Gastrocnemius medialis (tissue), 4 donors: ENCODE results near the gene SUN1. TPM values are rescaled to one million over a fixed set of nuclear protein-coding genes. Genes with fewer than 3 reads are reported as not detected.

Source experiments
- ATAC-seq, 2 donors: fragments of 150-250 bp; one replicate each; pipeline ENCODE4 v1.9.1; 2016
- DNase-seq, 2 donors: peaks; one replicate each; pipeline ENCODE4 v3.0.0-alpha.2; 2019
- H3K27ac ChIP-seq, 4 donors: fragments of 200-600 bp; sonication (generic); 1 replicate in 1 of 4; 2 replicates in 3 of 4; pipeline ENCODE4 v1.5.1; 2016 to 2018; ENCODE audit warnings: mild to moderate bottlenecking in 2 of 4, moderate library complexity in 1 of 4
- H3K27me3 ChIP-seq, 3 donors: fragments of 200-600 bp; sonication (generic) in 2 of 3; 1 replicate in 1 of 3; 2 replicates in 2 of 3; pipeline versions ENCODE4 v1.5.1 to v1.6.0; 2016 to 2019; ENCODE audit warnings: mild to moderate bottlenecking in 1 of 3, moderate library complexity in 1 of 3
- H3K36me3 ChIP-seq, 2 donors: fragments of 200-600 bp; sonication (generic) in 1 of 2; one replicate each; pipeline ENCODE4 v1.5.1; 2017 to 2018
- H3K4me1 ChIP-seq, 2 donors: fragments of 200-600 bp; sonication (generic) in 1 of 2; one replicate each; pipeline ENCODE4 v1.5.1; 2016 to 2017; ENCODE audit warnings: mild to moderate bottlenecking in 2 of 2
- H3K4me3 ChIP-seq, 4 donors: fragments of 200-600 bp; sonication (generic) in 3 of 4; 1 replicate in 1 of 4; 2 replicates in 3 of 4; pipeline ENCODE4 v1.5.1; 2016 to 2019; ENCODE audit warnings: mild to moderate bottlenecking in 2 of 4
- H3K9me3 ChIP-seq, 3 donors: fragments of 200-600 bp; sonication (generic) in 2 of 3; 1 replicate in 1 of 3; 2 replicates in 2 of 3; pipeline ENCODE4 v1.5.1; 2016 to 2019
- CTCF ChIP-seq, 5 experiments: fragments of 450-650 bp in 3 of 5; fragments of 200-600 bp in 2 of 5; sonication (generic) in 2 of 5; IDR thresholded peaks in 4 of 5; conservative IDR thresholded peaks in 1 of 5; 1 replicate in 4 of 5; 2 replicates in 1 of 5; pipeline ENCODE4 v1.5.1; 2016 to 2019; ENCODE audit warnings: antibody characterized with exemption in 5 of 5, mild to moderate bottlenecking in 3 of 5, moderate library complexity in 3 of 5
- POLR2A ChIP-seq, 2 donors: fragments of 450-650 bp; IDR thresholded peaks; one replicate each; pipeline ENCODE4 v1.6.1; 2017; ENCODE audit warnings: antibody characterized with exemption in 2 of 2, mild to moderate bottlenecking in 2 of 2, moderate library complexity in 2 of 2
- in situ Hi-C, 4 donors: fragments of 200-750 bp; cut with MboI; loops; one replicate each; pipeline versions ENCODE4 v1.15.0 to v1.8.0; 2017; ENCODE audit warnings: low sequenced_read_pairs in 4 of 4
- intact Hi-C: fragments of 100-400 bp; cut with DNase I; formaldehyde crosslinking; loops from one replicate; pipeline ENCODE4 v1.15.1; 2023; ENCODE audit warnings: low total_unique reads
- total RNA-seq, 4 donors: library from RNA; depleted of rRNA; stranded (reverse); fragments of >200 nt; gene quantifications; one replicate each; pipeline versions ENCODE4 v1.1.0 to v1.2.3, GENCODE V29; 2016

The SUN1 gene
- total RNA-seq, 4 donors from 2014 or later = 112 to 154 (median 132) TPM

GRCh38 chr7:874031-874749 lies 41.9 kb downstream of the SUN1 start:
- H3K4me3 ChIP-seq = no peak overlapping the region
- no peak for TF ChIP-seq CTCF (IDR thresholded peaks at IDR 0.05 in 4 of 5, conservative IDR thresholded peaks at IDR 0.05 in 1 of 5)
- TF ChIP-seq POLR2A (IDR thresholded peaks at IDR 0.05) = no peak
- H3K36me3 ChIP-seq = peaks cover 0 to 29% of the 10 kb centered on the region in 2 donors
- in situ Hi-C loops = loop anchor here in 3 of 4 donors (5.0 to 10.0 kb wide), 3 partner anchors 49 to 89 kb away; no protein-coding TSS in a partner anchor
- H3K27ac ChIP-seq = peak overlapping the region; percentile 65 to 96 (median 93)
- H3K4me1 ChIP-seq = peaks cover 39 to 40% of the 10 kb centered on the region in 2 donors
- H3K9me3 ChIP-seq = no peaks in the 10 kb centered on the region
- no peaks in the 10 kb centered on the region for H3K27me3 ChIP-seq
- intact Hi-C loops = loop anchor here (10.0 kb wide), 2 partner anchors 269 to 549 kb away; no protein-coding TSS in a partner anchor
- DNase-seq (no peak), ATAC-seq (no peak)

GRCh38 chr7:875051-875450 lies 42.8 kb downstream of the SUN1 start:
- Histone ChIP-seq H3K27ac (peak overlapping the region; percentile 89 to 96 (median 93)), H3K36me3 (peaks cover 0 to 22% of the 10 kb centered on the region in 2 donors)

GRCh38 chr7:875476-876076 lies 43.3 kb downstream of the SUN1 start:
- no peaks in the 10 kb centered on the region for H3K27me3 ChIP-seq
- TF ChIP-seq CTCF (IDR thresholded peaks at IDR 0.05 in 4 of 5, conservative IDR thresholded peaks at IDR 0.05 in 1 of 5) (no peak), POLR2A (IDR thresholded peaks at IDR 0.05) (no peak)
- ATAC-seq (no peak), DNase-seq (peak in 1 of 2 donors; percentile 42)
- peak overlapping the region; percentile 55 to 65 (median 60) for H3K4me3 ChIP-seq
- no peaks in the 10 kb centered on the region for H3K9me3 ChIP-seq
- in situ Hi-C loops = loop anchor here in 3 of 4 donors (10.0 kb wide), 2 partner anchors 51 to 91 kb away; no protein-coding TSS in a partner anchor
- peak overlapping the region; percentile 89 to 96 (median 93) for H3K27ac ChIP-seq
- peaks cover 0 to 17% of the 10 kb centered on the region in 2 donors for H3K36me3 ChIP-seq
- intact Hi-C loops = loop anchor here (1.0 to 10.0 kb wide), 6 partner anchors 62 to 683 kb away; partner anchors contain the start of genes FAM20C and GPR146
- peaks cover 53 to 54% of the 10 kb centered on the region in 2 donors for H3K4me1 ChIP-seq

More at GRCh38 chr7:875051-875450, 42.8 kb downstream of the SUN1 start:
- no peaks in the 10 kb centered on the region for H3K27me3 ChIP-seq
- H3K4me1 ChIP-seq = peaks cover 48% of the 10 kb centered on the region in 2 donors
- ATAC-seq (no peak), DNase-seq (no peak)
- intact Hi-C loops = loop anchor here (5.0 to 10.0 kb wide), 5 partner anchors 152 to 683 kb away; partner anchors contain the start of genes FAM20C and GPR146
- in situ Hi-C loops = loop anchor here in 3 of 4 donors (10.0 kb wide), 2 partner anchors 50 to 90 kb away; no protein-coding TSS in a partner anchor
- H3K4me3 ChIP-seq = no peak overlapping the region
- TF ChIP-seq CTCF (IDR thresholded peaks at IDR 0.05 in 4 of 5, conservative IDR thresholded peaks at IDR 0.05 in 1 of 5) = no peak
- H3K9me3 ChIP-seq = no peaks in the 10 kb centered on the region

- intact Hi-C loops = loop anchor here (1.0 to 10.0 kb wide), 6 partner anchors 63 to 684 kb away; partner anchors contain the start of genes FAM20C and GPR146
- Histone ChIP-seq H3K4me1 (peaks cover 61% of the 10 kb centered on the region in 2 donors), H3K27ac (peak within 1 kb of the TSS; percentile 94 to 97 (median 96)), H3K36me3 (peaks cover 0 to 13% of the 10 kb centered on the region in 2 donors), H3K4me3 (peak within 1 kb of the TSS; percentile 80 to 91 (median 86)), H3K9me3 (no peaks in the 10 kb centered on the region), H3K27me3 (no peaks in the 10 kb centered on the region)
- ATAC-seq (peak; percentile 67), DNase-seq (peak; percentile 96 to 98)
- in situ Hi-C loops = loop anchor here in 3 of 4 donors (10.0 kb wide), 2 partner anchors 52 to 92 kb away; no protein-coding TSS in a partner anchor
- TF ChIP-seq CTCF (IDR thresholded peaks at IDR 0.05 in 4 of 5, conservative IDR thresholded peaks at IDR 0.05 in 1 of 5) = peak in 3 of 5 experiments; percentile 37 to 69 (median 63)
- peak; percentile 93 to 97 for TF ChIP-seq POLR2A (IDR thresholded peaks at IDR 0.05)
Observed at GRCh38 chr7:876077-876971, 44.0 kb downstream of the SUN1 start, which contains the start of gene GET4. Gene GET4, plus strand, starts transcription at chr7:876554. Its CDS starts 92 bp downstream, at chr7:876646.
